CD4-positive, CD25-positive, alpha-beta regulatory T cell (primary cell): ENCODE measurements around the gene SLC35F6. TPM values are rescaled to one million over a fixed set of nuclear protein-coding genes. Genes with fewer than 3 reads are reported as not detected.

ENCODE experiments used
- ATAC-seq, 2 donors: fragments of 150-1000 bp; cut with Tn5 transposase; one replicate each; pipeline ENCODE4 v1.10.0; 2021; ENCODE audit warnings: low read depth in 2 of 2, moderate number of reproducible peaks in 2 of 2, moderate library complexity in 1 of 2
- DNase-seq, 3 donors: peaks; one replicate each; pipeline versions ENCODE4 v3.0.0 to v3.0.0-alpha.2; 2012 to 2022; ENCODE audit warnings: mixed read lengths in 1 of 3
- H3K27ac ChIP-seq: one replicate; pipeline ENCODE4 v1.7.0; 2013; ENCODE audit warnings: mild to moderate bottlenecking, low read length; ENCODE audit not compliant: insufficient read depth, poor library complexity, severe bottlenecking
- H3K27me3 ChIP-seq: one replicate; pipeline ENCODE4 v1.7.0; 2013; ENCODE audit warnings: low read length; ENCODE audit not compliant: control insufficient read depth, insufficient read depth
- H3K36me3 ChIP-seq: one replicate; pipeline ENCODE4 v1.7.0; 2013; ENCODE audit warnings: mild to moderate bottlenecking, low read length, moderate library complexity; ENCODE audit not compliant: control insufficient read depth, insufficient read depth
- H3K4me1 ChIP-seq: 2 replicates; pipeline ENCODE4 v1.7.0; 2013; ENCODE audit warnings: mild to moderate bottlenecking, low read length; ENCODE audit not compliant: insufficient read depth, control insufficient read depth, poor library complexity, severe bottlenecking
- H3K4me3 ChIP-seq: one replicate; pipeline ENCODE4 v1.7.0; 2013; ENCODE audit warnings: low read depth, mild to moderate bottlenecking, low read length, moderate library complexity
- H3K9me3 ChIP-seq, 2 experiments: 1 replicate in 1 of 2; 2 replicates in 1 of 2; pipeline ENCODE4 v1.7.0; 2013; ENCODE audit warnings: low read length in 2 of 2, mild to moderate bottlenecking in 1 of 2, moderate library complexity in 1 of 2; ENCODE audit not compliant: control insufficient read depth in 2 of 2
- H3K27ac Mint-ChIP-seq, 3 donors: one replicate each; pipeline ENCODE4 v1.8.0; 2020 to 2022; ENCODE audit warnings: mild to moderate bottlenecking in 3 of 3, mixed read lengths in 3 of 3, moderate library complexity in 2 of 3
- H3K27me3 Mint-ChIP-seq: one replicate; pipeline ENCODE4 v1.8.0; 2022; ENCODE audit warnings: mild to moderate bottlenecking, mixed read lengths
- H3K36me3 Mint-ChIP-seq: one replicate; pipeline ENCODE4 v1.8.0; 2020; ENCODE audit warnings: mixed read lengths
- H3K4me1 Mint-ChIP-seq, 4 donors: one replicate each; pipeline ENCODE4 v1.8.0; 2020 to 2022; ENCODE audit warnings: mixed read lengths in 4 of 4, mild to moderate bottlenecking in 1 of 4
- H3K4me3 Mint-ChIP-seq, 4 donors: one replicate each; pipeline ENCODE4 v1.8.0; 2020 to 2022; ENCODE audit warnings: mild to moderate bottlenecking in 4 of 4, mixed read lengths in 4 of 4, moderate library complexity in 3 of 4
- H3K9me3 Mint-ChIP-seq, 7 donors: one replicate each; pipeline ENCODE4 v1.8.0; 2020 to 2022; ENCODE audit warnings: mixed read lengths in 7 of 7, mild to moderate bottlenecking in 3 of 7, moderate library complexity in 2 of 7
- polyA plus RNA-seq, 4 donors: library from polyadenylated mRNA; unstranded; fragments of 300-500 nt; fragmentation: Illumina TruSeq; gene quantifications; one replicate each; pipeline ENCODE4 v1.2.3, GENCODE V29; 2021
- total RNA-seq: library from RNA; stranded (reverse); gene quantifications from one replicate; pipeline ENCODE4 v1.2.3, GENCODE V29; 2022

Gene SLC35F6
- total and polyA plus RNA-seq, 5 donors from 2014 or later: 5.7 to 21.2 (median 7.9) TPM

GRCh38 chr2:26725521-26725820 is 38.6 kb upstream of the SLC35F6 start:
- Histone ChIP-seq H3K4me1 (no peaks in the 10 kb centered on the region), H3K36me3 (no peaks in the 10 kb centered on the region), H3K4me3 (no peak overlapping the region), H3K27ac (no peak overlapping the region), H3K9me3 (no peaks in the 10 kb centered on the region), H3K27me3 (no peaks in the 10 kb centered on the region)
- no peaks in the 10 kb centered on the region for H3K36me3 Mint-ChIP-seq
- no peak for DNase-seq
- no peak overlapping the region for H3K4me3 Mint-ChIP-seq
- peak overlapping the region in 1 of 3 donors; percentile 68 for H3K27ac Mint-ChIP-seq
- H3K4me1 Mint-ChIP-seq: peaks cover 0 to 4% (median 0%) of the 10 kb centered on the region in 4 donors
- no peak for ATAC-seq
- H3K27me3 Mint-ChIP-seq: peaks cover 11% of the 10 kb centered on the region
- H3K9me3 Mint-ChIP-seq: no peaks in the 10 kb centered on the region

GRCh38 chr2:26726228-26726627 is 37.9 kb upstream of the SLC35F6 start:
- Mint-ChIP-seq H3K27ac (no peak overlapping the region), H3K4me1 (peaks cover 0 to 4% (median 0%) of the 10 kb centered on the region in 4 donors), H3K4me3 (no peak overlapping the region), H3K36me3 (no peaks in the 10 kb centered on the region), H3K9me3 (no peaks in the 10 kb centered on the region), H3K27me3 (peaks cover 11% of the 10 kb centered on the region)
- DNase-seq (no peak), ATAC-seq (no peak)
- no peaks in the 10 kb centered on the region for H3K27me3 ChIP-seq
- H3K36me3 ChIP-seq: no peaks in the 10 kb centered on the region
- no peaks in the 10 kb centered on the region for H3K9me3 ChIP-seq
- no peak overlapping the region for H3K27ac ChIP-seq
- no peaks in the 10 kb centered on the region for H3K4me1 ChIP-seq
- H3K4me3 ChIP-seq: no peak overlapping the region

- no peak overlapping the region for H3K27ac ChIP-seq
- peaks cover 0 to 4% (median 0%) of the 10 kb centered on the region in 4 donors for H3K4me1 Mint-ChIP-seq
- no peaks in the 10 kb centered on the region for H3K36me3 Mint-ChIP-seq
- H3K27me3 Mint-ChIP-seq: peaks cover 20% of the 10 kb centered on the region
- no peak overlapping the region for H3K4me3 ChIP-seq
- H3K4me1 ChIP-seq: no peaks in the 10 kb centered on the region
- no peaks in the 10 kb centered on the region for H3K9me3 ChIP-seq
- H3K4me3 Mint-ChIP-seq: no peak overlapping the region
- H3K36me3 ChIP-seq: no peaks in the 10 kb centered on the region
- ATAC-seq: no peak
- no peaks in the 10 kb centered on the region for H3K27me3 ChIP-seq
- DNase-seq: peak in 2 of 3 donors; percentile 11 to 22
- H3K9me3 Mint-ChIP-seq: no peaks in the 10 kb centered on the region
- no peak overlapping the region for H3K27ac Mint-ChIP-seq
Observed at GRCh38 chr2:26727641-26728561, 36.2 kb upstream of the SLC35F6 start.

GRCh38 chr2:26729311-26729710 is 34.8 kb upstream of the SLC35F6 start:
- Mint-ChIP-seq H3K9me3 (no peaks in the 10 kb centered on the region), H3K4me1 (peaks cover 0 to 4% (median 0%) of the 10 kb centered on the region in 4 donors), H3K27me3 (peaks cover 20% of the 10 kb centered on the region), H3K4me3 (no peak overlapping the region), H3K36me3 (no peaks in the 10 kb centered on the region), H3K27ac (peak overlapping the region in 1 of 3 donors; percentile 14)
- Histone ChIP-seq H3K27me3 (no peaks in the 10 kb centered on the region), H3K9me3 (no peaks in the 10 kb centered on the region), H3K36me3 (no peaks in the 10 kb centered on the region), H3K4me1 (no peaks in the 10 kb centered on the region), H3K4me3 (no peak overlapping the region), H3K27ac (no peak overlapping the region)
- no peak for DNase-seq
- no peak for ATAC-seq

- Histone ChIP-seq H3K9me3 (no peaks in the 10 kb centered on the region), H3K27ac (no peak overlapping the region), H3K4me3 (no peak overlapping the region), H3K4me1 (no peaks in the 10 kb centered on the region), H3K27me3 (no peaks in the 10 kb centered on the region), H3K36me3 (no peaks in the 10 kb centered on the region)
- DNase-seq: no peak
- Mint-ChIP-seq H3K36me3 (no peaks in the 10 kb centered on the region), H3K27ac (no peak overlapping the region), H3K4me3 (no peak overlapping the region), H3K4me1 (no peaks in the 10 kb centered on the region), H3K27me3 (peaks cover 14% of the 10 kb centered on the region), H3K9me3 (no peaks in the 10 kb centered on the region)
- ATAC-seq: no peak
Observed at GRCh38 chr2:26730549-26731344, 33.3 kb upstream of the SLC35F6 start.

- Histone ChIP-seq H3K4me3 (no peak overlapping the region), H3K27me3 (no peaks in the 10 kb centered on the region), H3K4me1 (no peaks in the 10 kb centered on the region), H3K9me3 (no peaks in the 10 kb centered on the region), H3K36me3 (no peaks in the 10 kb centered on the region), H3K27ac (no peak overlapping the region)
- peaks cover 14% of the 10 kb centered on the region for H3K27me3 Mint-ChIP-seq
- H3K4me3 Mint-ChIP-seq: no peak overlapping the region
- no peaks in the 10 kb centered on the region for H3K36me3 Mint-ChIP-seq
- DNase-seq: no peak
- no peaks in the 10 kb centered on the region for H3K4me1 Mint-ChIP-seq
- H3K9me3 Mint-ChIP-seq: no peaks in the 10 kb centered on the region
- no peak overlapping the region for H3K27ac Mint-ChIP-seq
- no peak for ATAC-seq
Observed at GRCh38 chr2:26731714-26732113, 32.4 kb upstream of the SLC35F6 start.

GRCh38 chr2:26732446-26732845 is 31.6 kb upstream of the SLC35F6 start:
- no peaks in the 10 kb centered on the region for H3K36me3 Mint-ChIP-seq
- H3K9me3 Mint-ChIP-seq: no peaks in the 10 kb centered on the region
- H3K4me3 Mint-ChIP-seq: no peak overlapping the region
- no peaks in the 10 kb centered on the region for H3K4me1 Mint-ChIP-seq
- DNase-seq (no peak), ATAC-seq (no peak)
- no peaks in the 10 kb centered on the region for H3K4me1 ChIP-seq
- peaks cover 14% of the 10 kb centered on the region for H3K27me3 Mint-ChIP-seq
- no peak overlapping the region for H3K27ac Mint-ChIP-seq
- no peaks in the 10 kb centered on the region for H3K36me3 ChIP-seq
- no peaks in the 10 kb centered on the region for H3K27me3 ChIP-seq
- no peaks in the 10 kb centered on the region for H3K9me3 ChIP-seq
- no peak overlapping the region for H3K4me3 ChIP-seq
- H3K27ac ChIP-seq: no peak overlapping the region
